ENCODE results near the gene OVCH1.
A peak's percentile ranks its signal among the peaks of the same experiment; 100 is the strongest.
"Not testable (repeated sequence)": the region's sequence is repeated elsewhere in the genome, so short reads cannot be mapped to it uniquely, and the experiment has no call there.

Gene OVCH1

DNA sequence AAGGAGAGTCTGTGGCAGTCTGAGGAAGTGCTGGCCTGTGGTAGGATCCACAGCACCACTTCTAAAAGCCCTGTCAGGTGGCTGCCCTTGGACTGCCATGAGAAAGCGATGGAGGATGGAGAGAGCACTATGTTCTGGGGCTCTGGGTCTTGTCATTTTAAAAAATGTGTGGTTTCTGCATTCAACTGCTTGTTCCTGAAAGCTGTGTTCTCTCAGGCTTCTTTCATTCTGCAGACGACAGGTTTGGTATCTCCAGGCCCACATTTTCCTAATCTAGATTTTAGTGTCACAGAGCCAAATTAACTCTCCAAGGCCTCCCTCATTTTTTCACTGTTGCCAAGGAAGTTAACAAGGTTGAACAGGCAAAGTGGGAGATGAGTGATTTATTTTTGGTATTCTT, 10.5 kb downstream of the OVCH1 start:
- DNase-seq, result no peak

DNA sequence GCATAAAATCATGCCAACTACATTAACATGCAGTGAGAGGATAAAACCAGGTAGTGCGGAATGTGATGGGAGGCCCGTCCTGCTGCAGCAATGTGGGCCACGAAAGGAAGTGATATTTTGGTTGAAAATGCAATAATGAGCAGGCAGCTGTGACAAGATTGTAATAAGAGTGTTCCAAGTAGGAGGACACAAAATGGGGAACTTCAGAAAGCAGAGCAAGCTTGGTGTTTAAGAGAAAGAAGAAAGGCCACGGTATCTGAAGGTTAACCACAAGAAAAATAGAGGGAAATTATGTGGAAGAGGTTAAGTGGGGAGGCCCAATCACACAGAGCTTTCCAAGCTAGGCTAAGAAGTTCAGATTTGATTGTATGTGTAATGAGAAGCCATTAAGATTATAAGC, 34.3 kb downstream of the OVCH1 start:
- DNase-seq, result no peak

DNA sequence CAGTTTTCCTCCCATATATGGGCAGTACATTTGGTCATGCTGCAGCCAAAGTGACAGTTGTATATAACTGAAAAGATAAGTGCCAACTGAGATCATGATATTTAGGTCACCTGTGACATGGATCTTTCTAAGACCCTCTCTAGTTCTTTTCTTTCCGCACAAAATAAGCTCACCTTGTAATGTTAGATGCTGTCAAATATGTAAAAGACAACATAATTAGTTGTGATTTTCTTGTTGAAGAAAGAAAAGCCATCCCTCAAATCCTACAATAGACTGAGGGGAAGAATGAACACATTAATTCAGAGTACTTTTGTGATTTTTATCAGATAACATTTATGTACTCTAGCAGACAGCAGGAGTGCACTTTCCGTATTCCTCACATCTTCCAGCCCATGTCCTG, 37.4 kb downstream of the OVCH1 start:
- no peak for DNase-seq

DNA sequence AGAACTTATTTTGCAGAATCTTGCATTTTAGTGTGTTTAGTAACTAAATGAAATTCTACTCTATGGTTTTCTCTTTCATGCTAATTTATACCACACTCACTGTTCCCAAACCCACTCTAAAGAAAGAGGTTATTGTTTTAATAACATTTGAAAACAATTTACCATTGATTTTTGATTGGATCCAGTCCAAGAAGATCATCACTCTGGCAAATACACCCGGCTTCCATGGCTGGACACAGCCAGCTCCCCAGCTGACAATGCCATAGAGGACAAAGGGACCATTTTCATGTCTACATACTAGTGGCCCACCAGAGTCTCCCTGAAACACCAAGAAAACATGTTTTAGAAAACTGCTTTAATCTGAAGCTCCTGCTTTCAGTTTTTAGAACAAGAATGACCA, 42.4 kb downstream of the OVCH1 start:
- peak; percentile 1 for DNase-seq

DNA sequence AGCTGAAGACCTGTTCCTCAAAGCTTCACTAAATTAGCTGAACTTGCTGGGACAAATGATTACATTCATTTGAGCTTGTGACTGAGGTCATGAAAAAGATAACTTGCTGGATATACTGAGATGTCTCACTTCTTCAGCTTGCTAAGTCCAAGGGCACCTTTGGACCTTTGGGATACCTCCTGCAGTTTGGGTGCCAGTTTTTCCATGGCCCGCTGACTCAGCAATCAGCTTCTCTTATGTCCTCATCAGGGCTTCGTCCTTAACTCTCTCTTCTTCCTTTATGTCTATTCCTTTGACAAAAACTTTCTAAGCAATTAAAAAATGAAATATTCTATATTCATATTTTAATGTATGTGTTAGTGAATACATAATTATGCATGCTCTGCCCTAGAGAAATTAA, 45.6 kb downstream of the OVCH1 start:
- no peak for DNase-seq

DNA sequence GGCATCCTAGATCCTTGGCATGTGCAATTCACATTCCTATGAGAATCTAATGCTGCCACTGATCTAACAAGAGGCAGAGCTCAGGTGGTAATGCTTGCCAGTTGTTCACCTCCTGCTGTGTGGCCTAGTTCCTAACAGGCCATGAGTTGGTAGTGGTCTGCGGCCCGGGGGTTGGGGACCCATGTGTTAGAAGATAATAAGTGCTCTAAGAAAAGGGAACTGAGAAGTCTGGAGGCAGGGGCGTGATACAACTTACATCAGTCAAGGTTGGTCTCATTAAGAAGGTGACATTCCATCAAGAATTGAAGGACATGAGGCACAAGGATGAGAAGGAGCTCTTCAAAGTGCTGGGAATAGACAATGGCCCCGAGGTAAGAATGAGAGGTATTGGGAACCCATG, 49.3 kb downstream of the OVCH1 start:
- DNase-seq, result no peak

DNA sequence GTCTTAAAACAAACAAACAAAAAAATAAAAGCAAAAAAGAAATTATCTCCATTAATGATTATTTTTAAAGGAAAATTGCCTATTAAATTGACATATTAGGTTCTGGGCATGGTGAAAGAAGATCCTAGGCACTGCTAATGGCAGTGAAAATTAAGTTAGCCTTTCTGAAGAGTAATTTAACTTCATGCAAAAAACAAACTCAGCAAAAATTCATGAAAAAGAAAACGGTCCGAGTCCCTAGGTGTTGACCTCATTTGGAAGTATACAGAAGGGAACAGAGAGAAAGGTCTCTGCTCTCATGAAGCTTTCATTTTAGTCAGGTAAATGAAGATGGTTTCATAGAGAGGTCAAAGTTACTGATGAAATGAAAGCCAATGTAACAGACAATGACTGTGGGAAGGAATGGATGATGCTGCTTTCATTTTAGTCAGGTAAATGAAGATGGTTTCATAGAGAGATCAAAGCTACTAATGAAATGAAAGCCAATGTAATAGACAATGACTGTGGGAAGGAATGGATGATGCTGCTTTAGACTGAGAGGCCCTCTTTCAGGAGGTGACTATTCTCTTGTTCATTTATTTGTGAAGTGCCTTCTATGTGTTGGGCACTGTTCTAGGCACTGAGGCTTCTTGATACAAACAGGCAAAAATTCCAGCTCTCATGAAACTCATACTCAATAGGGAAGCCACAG, 50.1 kb downstream of the OVCH1 start:
- no peak for DNase-seq

DNA sequence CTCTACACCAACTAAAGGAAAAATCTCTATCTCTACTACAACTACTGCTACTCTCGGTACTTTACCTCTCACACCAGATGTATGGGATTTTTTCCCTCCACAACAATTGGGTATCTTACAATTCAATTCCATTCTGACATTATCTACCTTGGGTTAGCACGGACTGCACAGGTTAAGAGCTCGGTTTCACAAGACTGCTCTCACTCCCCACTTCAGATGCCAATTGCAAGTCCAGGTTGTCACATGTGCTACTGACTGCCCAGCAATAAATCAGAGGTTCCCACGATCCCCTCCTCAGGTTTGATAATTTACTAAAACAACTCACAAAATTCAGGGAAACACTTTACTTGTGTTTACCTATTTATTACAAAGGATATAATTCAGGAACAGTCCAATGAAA, 58.0 kb downstream of the OVCH1 start:
- DNase-seq, result no peak

DNA sequence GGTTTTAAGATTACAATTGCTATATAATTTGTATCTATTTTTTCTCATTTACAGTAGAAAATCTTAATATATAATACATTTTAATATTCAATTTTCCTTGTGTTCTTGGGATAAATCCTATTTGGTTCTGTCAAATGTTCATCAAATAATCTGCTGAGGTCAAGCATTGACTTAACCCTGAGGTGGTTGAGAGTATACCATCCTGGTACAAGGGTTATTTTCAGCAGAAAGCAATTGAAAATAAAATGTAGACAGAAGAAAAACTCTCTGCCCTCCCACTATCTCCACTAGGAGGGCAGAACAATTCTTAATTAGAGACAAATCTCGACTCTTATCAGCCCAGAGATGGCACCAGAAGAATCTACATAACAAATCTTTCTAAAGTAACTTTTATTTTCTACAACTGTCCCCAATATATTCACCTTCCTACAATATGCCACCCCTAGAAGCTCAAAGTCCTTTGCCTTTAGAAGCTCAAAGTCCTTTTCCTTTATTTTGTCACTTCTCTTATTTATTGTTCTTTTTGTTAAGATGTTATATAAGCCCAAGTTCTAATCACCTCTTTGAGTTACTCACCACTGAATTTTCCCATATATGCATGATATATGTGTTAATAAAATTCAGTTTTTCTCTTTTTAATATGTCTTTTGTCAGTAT, 58.6 kb downstream of the OVCH1 start:
- DNase-seq, result no peak

DNA sequence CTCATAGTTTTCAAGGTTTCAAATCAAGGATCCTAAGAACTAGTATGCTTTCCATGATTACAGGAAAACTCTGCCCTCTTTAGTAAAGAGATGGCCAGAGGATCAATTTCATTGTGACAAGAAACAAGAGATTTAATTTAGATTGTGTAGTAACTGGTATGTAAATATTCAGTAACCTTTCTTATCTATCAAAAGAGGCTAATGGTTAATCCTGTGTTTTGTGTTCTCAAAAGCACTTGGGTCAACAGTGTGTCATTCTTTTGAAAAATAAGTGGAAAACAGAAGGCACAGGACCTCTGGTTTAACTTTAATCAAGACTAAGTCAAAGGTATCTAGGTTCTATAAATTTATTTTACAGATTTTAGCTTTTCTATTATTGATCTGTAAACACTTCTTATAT, 59.9 kb downstream of the OVCH1 start:
- DNase-seq, result no peak

DNA sequence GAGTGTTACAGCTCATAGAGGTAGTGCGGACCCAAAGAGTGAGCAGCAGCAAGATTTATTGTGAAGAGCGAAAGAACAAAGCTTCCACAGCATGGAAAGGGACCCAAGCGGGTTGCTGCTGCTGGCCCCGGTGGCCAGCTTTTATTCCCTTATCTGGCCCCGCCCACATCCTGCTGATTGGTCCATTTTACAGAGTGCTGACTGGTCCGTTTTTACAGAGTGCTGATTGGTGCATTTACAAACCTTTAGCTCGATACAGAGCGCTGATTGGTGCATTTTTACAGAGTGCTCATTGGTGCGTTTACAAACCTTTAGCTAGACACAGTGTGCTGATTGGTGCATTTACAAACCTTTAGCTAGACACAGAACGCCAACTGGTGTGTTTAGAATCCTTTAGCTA, 60.7 kb downstream of the OVCH1 start:
- not testable (repeated sequence) for DNase-seq

DNA sequence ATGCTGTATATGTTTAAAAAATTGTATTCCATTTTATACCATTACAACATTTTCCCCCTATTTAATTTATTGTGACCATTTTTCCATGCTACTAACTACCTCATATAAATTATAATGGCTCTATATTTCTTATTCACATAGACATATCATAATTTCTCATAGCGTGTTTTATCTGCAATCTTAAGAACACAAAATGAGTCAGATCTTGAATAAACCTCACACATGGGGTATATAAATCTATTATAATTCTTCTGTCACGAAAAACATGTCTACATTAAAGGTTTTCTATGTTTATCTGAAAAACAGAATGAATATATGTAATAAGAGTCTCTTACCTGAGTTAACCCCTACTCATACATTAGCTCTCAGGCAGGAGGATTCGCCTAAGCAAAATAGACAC, 66.0 kb downstream of the OVCH1 start:
- DNase-seq, result no peak

DNA sequence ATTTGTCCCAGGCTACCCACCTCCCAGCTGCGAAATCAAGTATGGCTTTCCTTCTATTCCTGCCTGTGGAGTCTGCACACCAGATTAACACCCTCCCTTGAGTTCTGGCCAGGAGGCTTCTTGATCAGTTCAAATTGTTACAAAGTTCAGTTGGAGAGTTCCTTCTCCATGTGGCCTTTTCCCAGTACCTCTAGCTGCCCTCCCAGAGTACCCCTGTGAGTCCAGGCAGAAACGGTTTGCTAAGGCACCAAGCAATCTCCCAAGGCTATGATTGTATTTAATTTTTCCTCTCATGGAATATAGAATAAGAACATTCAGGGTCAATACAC, 66.8 kb downstream of the OVCH1 start:
- DNase-seq, result no peak

DNA sequence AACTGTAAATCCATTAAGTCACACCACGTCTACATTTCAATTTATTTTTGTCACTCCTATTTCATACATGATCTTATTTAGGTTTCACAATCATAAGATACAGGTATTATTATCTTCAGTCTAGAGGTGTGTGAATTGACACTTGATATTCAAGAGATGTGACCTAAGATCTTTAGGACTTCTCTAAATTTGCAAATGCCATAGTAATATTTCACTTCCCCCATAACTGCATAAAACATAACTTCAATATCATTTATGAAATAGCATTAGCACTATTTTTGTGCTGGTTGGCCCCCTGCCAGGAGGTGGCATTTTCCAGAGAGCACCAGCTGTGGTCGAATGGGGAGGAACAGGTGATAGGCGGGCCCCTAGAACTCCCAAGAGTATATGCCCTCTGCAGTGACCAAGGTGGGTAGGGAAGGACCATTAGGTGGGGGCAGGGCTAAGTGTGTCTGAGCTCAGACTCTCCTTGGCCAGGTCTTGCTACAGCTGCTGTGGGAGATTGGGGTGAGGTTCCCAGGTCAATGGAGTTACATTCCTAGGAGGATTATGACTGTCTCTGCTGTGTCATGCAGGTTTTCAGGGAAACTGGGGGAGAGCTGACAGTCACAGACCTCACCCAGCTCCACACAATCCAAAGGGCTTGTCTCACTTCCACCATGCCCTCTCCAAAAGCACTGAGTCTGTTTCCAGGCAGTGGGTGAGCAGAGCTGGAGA, 67.3 kb downstream of the OVCH1 start:
- no peak for DNase-seq

DNA sequence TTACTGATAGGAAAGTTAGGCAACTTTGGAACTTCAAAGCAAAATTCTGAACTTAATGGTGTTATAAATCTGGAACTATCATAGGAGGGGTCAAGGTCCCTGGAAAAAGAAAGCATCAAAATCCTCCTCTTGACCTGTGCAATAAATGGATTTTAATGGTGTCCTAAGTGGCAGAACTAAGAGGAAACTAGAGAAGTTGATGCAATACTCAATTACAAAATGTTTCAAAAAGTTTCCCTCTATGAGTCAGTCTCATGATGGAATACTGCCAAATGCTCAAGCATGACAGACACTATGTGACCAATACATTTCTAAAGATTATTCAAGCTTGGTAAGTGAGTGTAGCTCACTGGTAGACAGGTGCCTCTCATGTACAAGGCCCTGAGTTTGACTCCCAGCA, 68.9 kb downstream of the OVCH1 start:
- no peak for DNase-seq

DNA sequence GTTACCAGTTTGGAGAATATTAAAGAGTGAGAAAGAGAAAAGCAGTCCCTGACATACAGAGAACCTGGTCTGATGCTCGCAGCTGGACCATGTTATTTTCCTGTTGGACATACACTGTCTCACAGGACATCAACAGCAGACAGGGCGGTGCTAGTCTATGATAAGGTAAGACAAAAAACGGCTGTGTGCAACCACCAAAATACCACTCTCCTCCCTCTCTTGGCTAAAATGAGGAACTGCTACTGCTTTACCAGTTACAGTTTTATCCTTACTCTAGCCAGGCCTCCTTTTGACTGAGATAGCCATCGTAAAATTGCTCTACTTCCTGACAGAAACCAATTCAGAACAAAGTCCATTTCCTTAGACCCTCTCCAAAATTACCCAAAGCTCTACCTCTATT, 69.5 kb downstream of the OVCH1 start:
- DNase-seq, result no peak

DNA sequence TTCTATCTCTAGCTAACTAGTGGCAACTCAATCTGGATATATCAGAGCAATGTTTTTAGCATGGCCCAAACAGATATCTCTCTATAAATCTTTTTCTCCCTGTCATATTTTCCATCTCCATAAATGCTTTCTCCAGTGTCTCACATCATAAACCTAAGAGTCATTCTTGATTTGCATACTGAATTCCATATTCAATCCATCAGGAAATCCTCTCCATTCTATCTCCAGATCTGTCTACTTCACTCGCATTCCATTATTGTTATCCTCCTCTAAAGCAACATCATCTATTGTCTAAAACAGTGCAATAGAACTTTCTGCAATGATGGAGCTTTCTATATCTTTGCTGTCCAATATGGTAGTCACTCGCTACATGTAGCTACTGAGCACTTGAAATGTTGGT, 71.0 kb downstream of the OVCH1 start:
- DNase-seq, result no peak

DNA sequence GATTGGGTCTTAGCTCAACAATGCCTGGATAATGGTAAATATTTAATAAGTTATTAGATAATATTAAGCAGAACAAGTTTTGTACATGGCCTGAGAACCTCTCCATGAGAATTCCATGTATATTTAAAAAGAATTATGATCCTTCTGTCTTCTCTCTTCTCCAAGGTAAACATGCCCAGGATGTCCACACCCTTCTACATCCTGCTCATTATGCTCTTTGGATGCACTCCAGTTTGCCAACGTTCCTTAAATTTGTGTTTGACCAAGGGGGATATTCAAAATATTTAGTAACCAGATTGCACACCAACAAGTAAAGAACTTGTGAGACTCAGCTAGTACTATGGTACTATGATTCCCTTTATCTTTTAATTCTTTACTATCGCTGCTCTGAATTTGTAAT, 71.8 kb downstream of the OVCH1 start:
- no peak for DNase-seq

DNA sequence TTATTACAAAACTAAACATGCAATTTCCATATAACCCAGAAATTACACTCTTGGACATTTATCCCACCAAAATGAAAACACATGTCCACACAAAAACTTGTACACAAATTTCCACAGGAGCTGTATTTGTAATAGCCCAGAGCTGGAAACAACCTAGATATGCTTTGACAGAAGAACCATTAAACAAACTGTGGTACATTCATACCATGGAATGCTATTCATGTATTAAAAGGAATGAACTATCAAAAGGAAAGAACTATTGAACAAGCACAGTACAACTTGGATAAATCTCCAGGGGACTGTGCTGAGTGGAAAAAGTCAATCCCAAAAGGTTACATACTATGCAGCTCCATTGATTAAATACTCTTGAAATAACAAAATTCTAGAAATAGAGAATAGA, 80.7 kb downstream of the OVCH1 start:
- no peak for DNase-seq

DNA sequence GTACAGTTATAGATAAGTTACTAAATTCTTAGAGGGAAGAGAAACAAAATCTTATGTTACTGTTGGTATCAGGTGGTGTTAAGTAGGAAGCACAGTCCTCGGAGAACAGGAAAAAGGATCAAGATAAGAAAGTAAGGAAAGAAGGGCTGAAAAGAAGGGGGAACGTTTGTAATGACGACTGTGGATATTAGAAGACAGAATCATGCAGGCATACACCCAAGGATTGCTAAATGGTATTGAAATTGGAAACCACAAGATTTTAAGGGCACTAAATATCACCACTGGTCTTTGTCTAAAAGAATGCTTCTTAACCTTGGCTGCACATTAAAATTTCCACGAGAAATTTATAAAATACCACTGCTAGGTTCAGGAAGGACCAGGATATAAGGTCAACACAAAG, 82.4 kb downstream of the OVCH1 start:
- DNase-seq, result no peak

DNA sequence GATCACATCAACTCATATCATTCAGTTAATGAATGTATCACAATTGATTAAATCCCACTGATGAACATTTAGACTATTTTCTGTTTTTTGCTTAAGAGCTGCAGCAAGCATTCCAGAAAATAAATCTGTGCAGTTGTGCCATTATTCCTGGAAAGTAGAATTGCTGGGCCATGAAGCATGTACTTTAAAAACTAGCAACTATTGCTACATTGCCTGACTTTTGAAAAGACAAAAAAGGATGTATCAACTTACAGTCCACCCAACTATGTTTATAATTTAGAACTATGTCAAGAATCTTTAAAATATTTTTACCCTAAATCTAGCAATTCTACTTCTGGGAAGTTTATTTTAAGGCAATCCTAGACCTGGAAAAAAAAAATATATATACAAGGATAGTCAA, 83.1 kb downstream of the OVCH1 start:
- no peak for DNase-seq

DNA sequence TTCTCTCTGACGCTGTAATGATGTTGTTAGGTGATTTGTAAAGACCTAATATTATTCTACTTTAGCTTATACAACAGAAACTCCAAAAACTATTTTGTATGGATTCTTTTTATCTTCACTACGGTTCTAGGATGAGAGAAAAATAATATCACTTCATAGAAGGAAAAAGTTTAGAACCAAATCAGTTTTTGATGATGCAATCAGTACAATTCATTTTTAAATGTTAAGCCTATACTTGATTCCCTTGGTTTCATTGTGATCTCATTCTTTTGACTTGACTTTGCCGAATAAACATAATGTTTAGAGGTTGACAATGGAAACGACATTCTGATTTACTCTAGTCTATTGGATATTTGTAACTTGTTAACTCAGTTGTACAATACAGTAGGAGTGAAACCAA, 91.9 kb downstream of the OVCH1 start:
- no peak for DNase-seq

DNA sequence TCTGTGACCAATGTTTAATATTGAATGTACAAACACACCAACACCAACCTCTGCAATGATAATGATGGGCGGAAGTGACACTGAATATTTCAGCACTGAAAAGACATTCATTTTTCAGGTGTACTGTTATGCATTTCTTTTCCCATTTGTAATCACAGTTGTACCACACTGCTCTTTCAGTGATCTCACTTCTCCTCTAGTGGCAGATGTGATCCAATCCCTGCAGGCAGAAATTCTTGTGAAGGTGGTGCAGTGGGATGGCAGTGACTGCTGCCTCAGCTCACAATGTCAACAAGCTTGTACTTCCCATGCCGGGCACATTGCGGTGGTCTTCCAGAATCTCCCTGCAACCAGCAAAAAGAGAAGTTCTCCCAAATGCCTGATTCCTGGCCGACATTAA, 93.5 kb downstream of the OVCH1 start:
- no peak for DNase-seq

DNA sequence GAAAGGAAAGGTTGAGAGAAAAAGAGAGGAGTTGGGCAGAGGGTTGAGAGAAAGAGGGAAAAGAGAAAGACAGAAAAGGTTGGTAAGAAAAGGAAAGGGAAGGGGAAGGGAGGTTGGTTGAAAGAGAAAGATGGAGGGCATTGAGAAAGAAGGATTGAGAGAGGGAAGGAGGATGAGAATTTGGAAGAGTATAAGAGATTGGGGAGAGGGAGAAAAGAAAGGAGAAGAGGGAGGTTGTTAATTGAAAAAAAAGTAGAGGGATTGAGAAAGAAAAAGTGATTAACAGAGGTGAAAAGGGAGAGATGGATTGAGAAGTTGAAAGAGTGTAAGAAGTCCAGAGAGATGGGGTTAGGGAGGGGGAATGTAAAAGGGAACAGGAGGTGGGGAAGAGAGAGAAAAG, 95.0 kb downstream of the OVCH1 start:
- DNase-seq, result no peak

DNA sequence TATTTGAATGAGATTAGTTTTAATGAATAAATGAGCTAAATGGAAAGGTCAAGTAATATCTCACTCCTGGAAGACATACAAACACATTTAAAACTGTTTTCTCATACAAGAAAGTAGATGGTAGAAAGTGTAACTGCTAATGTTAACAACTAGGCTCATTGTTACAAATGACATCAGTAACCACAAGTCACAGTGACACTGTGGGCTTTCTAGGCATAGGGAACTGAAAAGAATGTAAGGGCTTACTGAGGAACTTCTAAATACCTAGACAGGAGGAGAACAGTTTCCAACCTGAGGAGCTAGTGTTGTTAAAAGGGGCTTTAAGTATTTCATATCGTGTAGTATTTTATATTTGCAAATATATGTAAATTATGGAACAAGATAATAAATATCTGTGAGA, 99.0 kb downstream of the OVCH1 start:
- DNase-seq, result no peak

Data from eye (tissue), 1 donor.